HEK293 (cell line): ENCODE measurements around the gene PURB.
"Not testable (repeated sequence)": the region's sequence is repeated elsewhere in the genome, so short reads cannot be mapped to it uniquely, and the experiment has no call there.

ENCODE experiments used
- TCF7L2 ChIP-seq: IDR thresholded peaks from 2 replicates; pipeline ENCODE4 v1.6.1; 2011; ENCODE audit warnings: low read depth, mild to moderate bottlenecking, inconsistent platforms, low read length, moderate library complexity, borderline replicate concordance
- ZBTB21 ChIP-seq: fragments of 450-650 bp; formaldehyde crosslinking; IDR thresholded peaks from 2 replicates; pipeline ENCODE4 v1.5.1; 2017; ENCODE audit warnings: missing biosample characterization, missing genetic modification characterization
- ZNF292 ChIP-seq: fragments of 450-650 bp; formaldehyde crosslinking; IDR thresholded peaks from 2 replicates; pipeline ENCODE4 v1.5.1; 2016; ENCODE audit warnings: low read depth, missing biosample characterization, missing genetic modification characterization, borderline replicate concordance
- ZNF830 ChIP-seq: fragments of 450-650 bp; IDR thresholded peaks from 2 replicates; pipeline ENCODE4 v1.5.0; 2018; ENCODE audit warnings: missing biosample characterization, missing genetic modification characterization, low read depth, mild to moderate bottlenecking, moderate library complexity
- TF ChIP-seq, protein P1 (sequence below): fragments of 450-650 bp; formaldehyde crosslinking; IDR thresholded peaks from 2 replicates; pipeline ENCODE4 v1.5.1; 2016; ENCODE audit warnings: missing biosample characterization, missing genetic modification characterization

DNA sequence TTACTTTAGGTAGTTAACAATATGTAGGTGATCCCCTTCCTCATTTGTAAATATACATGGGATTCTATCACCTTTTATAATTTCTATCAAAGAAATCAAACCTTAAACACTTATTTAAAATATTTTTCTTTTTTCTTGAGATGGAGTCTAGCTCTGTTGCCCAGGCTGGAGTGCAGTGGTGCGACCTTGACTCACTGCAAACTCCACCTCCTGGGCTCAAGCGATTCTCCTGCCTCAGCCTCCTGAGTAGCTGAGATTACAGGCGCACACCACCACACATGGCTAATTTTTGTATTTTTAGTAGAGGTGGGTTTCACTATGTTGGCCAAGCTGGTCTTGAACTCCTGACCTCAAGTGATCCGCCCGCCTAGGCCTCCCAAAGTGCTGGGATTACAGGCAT is 41.9 kb downstream of the PURB start:
- TF ChIP-seq, protein P1, sequence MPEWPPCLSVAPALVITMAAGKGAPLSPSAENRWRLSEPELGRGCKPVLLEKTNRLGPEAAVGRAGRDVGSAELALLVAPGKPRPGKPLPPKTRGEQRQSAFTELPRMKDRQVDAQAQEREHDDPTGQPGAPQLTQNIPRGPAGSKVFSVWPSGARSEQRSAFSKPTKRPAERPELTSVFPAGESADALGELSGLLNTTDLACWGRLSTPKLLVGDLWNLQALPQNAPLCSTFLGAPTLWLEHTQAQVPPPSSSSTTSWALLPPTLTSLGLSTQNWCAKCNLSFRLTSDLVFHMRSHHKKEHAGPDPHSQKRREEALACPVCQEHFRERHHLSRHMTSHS (tag by site-specific recombination) = not testable (repeated sequence)
- TF ChIP-seq ZNF292 (tag by site-specific recombination); ZNF830 (tag by site-specific recombination); ZBTB21; TCF7L2: not testable (repeated sequence)
